Stimulated activated CD4-positive, alpha-beta T cell treated with anti-CD3 and anti-CD28 coated beads, TNF-alpha, amount 100 ng/mL, for 1 hour (primary cell): ENCODE data around the gene ANO10.
"Not testable (repeated sequence)": the region's sequence is repeated elsewhere in the genome, so short reads cannot be mapped to it uniquely, and the experiment has no call there.

Experiments used
- DNase-seq, 3 donors: peaks; one replicate each; pipeline ENCODE4 v3.0.0-alpha.2; 2020; ENCODE audit warnings: low read depth in 3 of 3, low spot score in 1 of 3

Gene ANO10

GRCh38 chr3:43629257-43629656, 7.4 kb upstream of the ANO10 start:
- no peak for DNase-seq

GRCh38 chr3:43627360-43627759, 5.5 kb upstream of the ANO10 start:
- no peak for DNase-seq

- DNase-seq: no peak
Observed at GRCh38 chr3:43624619-43625305, 3.0 kb upstream of the ANO10 start.

- no peak for DNase-seq
Observed at GRCh38 chr3:43620831-43621655, 768 bp downstream of the ANO10 start.

- no peak for DNase-seq
Observed at GRCh38 chr3:43619588-43619987, 2.2 kb downstream of the ANO10 start.

- no peak for DNase-seq
Observed at GRCh38 chr3:43618142-43618541, 3.7 kb downstream of the ANO10 start.

- no peak for DNase-seq
Observed at GRCh38 chr3:43616034-43616433, 5.8 kb downstream of the ANO10 start.

- DNase-seq: no peak
Observed at GRCh38 chr3:43615133-43615532, 6.7 kb downstream of the ANO10 start.

GRCh38 chr3:43613976-43614375, 7.8 kb downstream of the ANO10 start:
- no peak for DNase-seq

- no peak for DNase-seq
Observed at GRCh38 chr3:43612419-43612818, 9.4 kb downstream of the ANO10 start.

GRCh38 chr3:43609406-43609805, 12.4 kb downstream of the ANO10 start:
- no peak for DNase-seq

GRCh38 chr3:43608751-43609150, 13.1 kb downstream of the ANO10 start:
- no peak for DNase-seq

- no peak for DNase-seq
Observed at GRCh38 chr3:43606284-43606683, 15.5 kb downstream of the ANO10 start.

- DNase-seq: not testable (repeated sequence)
Observed at GRCh38 chr3:43599959-43600358, 21.9 kb downstream of the ANO10 start.

GRCh38 chr3:43597961-43598360, 23.9 kb downstream of the ANO10 start:
- DNase-seq: no peak

GRCh38 chr3:43596178-43596577, 25.6 kb downstream of the ANO10 start:
- not testable (repeated sequence) for DNase-seq

- DNase-seq: not testable (repeated sequence)
Observed at GRCh38 chr3:43595280-43595679, 26.5 kb downstream of the ANO10 start.

- DNase-seq: not testable (repeated sequence)
Observed at GRCh38 chr3:43593588-43593987, 28.2 kb downstream of the ANO10 start.

GRCh38 chr3:43591866-43592265, 29.9 kb downstream of the ANO10 start:
- not testable (repeated sequence) for DNase-seq

- no peak for DNase-seq
Observed at GRCh38 chr3:43587303-43587702, 34.5 kb downstream of the ANO10 start.

- no peak for DNase-seq
Observed at GRCh38 chr3:43584043-43584826, 37.6 kb downstream of the ANO10 start.

- DNase-seq: no peak
Observed at GRCh38 chr3:43583481-43583880, 38.3 kb downstream of the ANO10 start.
